WERI-Rb-1 (cell line): ENCODE measurements around the gene FAM169A.
"Not testable (repeated sequence)": the region's sequence is repeated elsewhere in the genome, so short reads cannot be mapped to it uniquely, and the experiment has no call there.

Source experiments
- DNase-seq: peaks from one replicate; pipeline ENCODE4 v3.0.0-alpha.2; 2020
- H3K27ac ChIP-seq: fragments of 250-450 bp; sonication (Bioruptor Pico); 2 replicates; pipeline ENCODE4 v1.5.1; 2020; ENCODE audit warnings: mild to moderate bottlenecking, moderate library complexity
- H3K27me3 ChIP-seq: fragments of 250-450 bp; sonication (Bioruptor Pico); 2 replicates; pipeline ENCODE4 v1.5.1; 2021; ENCODE audit warnings: mild to moderate bottlenecking, low read depth, moderate library complexity; ENCODE audit not compliant: insufficient read depth, severe bottlenecking
- H3K36me3 ChIP-seq: fragments of 250-450 bp; sonication (Bioruptor Pico); 2 replicates; pipeline ENCODE4 v1.5.1; 2020; ENCODE audit warnings: mild to moderate bottlenecking, moderate library complexity
- H3K4me3 ChIP-seq: 2 replicates; pipeline ENCODE4 v1.5.1; 2011; ENCODE audit warnings: low read depth, mild to moderate bottlenecking, control low read depth, low read length
- H3K9me3 ChIP-seq: fragments of 250-450 bp; sonication (Bioruptor Pico); 2 replicates; pipeline ENCODE4 v1.5.1; 2021; ENCODE audit warnings: mild to moderate bottlenecking, moderate library complexity; ENCODE audit not compliant: severe bottlenecking
- CTCF ChIP-seq: IDR thresholded peaks from 2 replicates; pipeline ENCODE4 v1.5.1; 2011; ENCODE audit warnings: low read depth, mild to moderate bottlenecking, control low read depth, inconsistent platforms, low read length

FAM169A gene

DNA sequence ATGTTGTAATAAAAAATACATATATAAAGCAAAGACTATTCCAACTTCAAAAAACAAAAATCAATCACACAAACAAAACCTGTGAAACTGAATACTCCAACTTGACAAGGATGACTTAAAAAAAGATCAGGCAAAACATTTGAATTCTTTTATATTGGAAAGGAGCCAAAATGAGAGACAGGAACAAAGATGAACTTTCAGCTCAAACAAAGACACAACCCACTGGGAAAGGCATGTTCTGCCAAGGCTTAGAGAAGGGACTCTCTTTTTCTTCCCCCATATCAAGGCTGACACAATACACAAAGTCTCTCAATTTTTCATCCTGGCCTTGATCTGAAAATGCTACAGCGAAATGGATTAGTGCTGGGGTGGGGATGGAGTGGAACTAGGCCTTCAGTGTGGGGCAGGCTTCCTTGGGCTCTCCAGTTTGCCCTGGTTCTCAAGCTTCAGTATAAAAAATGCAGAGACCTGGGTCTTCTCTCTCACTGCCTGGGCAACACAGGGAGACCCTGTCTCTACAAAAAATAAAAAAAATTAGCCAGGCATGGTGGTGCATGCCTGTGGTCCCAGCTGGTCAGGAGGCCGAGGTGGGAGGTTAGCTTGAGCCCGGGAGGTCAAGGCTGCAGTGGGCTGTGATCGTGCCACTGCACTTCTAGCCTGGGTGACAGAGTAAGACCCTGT, 11.6 kb upstream of the FAM169A start:
- H3K36me3 ChIP-seq: no peaks in the 10 kb centered on the region
- no peaks in the 10 kb centered on the region for H3K27me3 ChIP-seq
- H3K4me3 ChIP-seq: no peak overlapping the region
- no peaks in the 10 kb centered on the region for H3K9me3 ChIP-seq
- DNase-seq: no peak
- no peak for TF ChIP-seq CTCF
- H3K27ac ChIP-seq: no peak overlapping the region

- no peak for TF ChIP-seq CTCF
- Histone ChIP-seq H3K9me3 (no peaks in the 10 kb centered on the region), H3K4me3 (no peak overlapping the region), H3K27me3 (no peaks in the 10 kb centered on the region), H3K27ac (no peak overlapping the region), H3K36me3 (no peaks in the 10 kb centered on the region)
- DNase-seq: no peak
Observed at GRCh38 chr5:74875994-74876791, 10.0 kb upstream of the FAM169A start.

DNA sequence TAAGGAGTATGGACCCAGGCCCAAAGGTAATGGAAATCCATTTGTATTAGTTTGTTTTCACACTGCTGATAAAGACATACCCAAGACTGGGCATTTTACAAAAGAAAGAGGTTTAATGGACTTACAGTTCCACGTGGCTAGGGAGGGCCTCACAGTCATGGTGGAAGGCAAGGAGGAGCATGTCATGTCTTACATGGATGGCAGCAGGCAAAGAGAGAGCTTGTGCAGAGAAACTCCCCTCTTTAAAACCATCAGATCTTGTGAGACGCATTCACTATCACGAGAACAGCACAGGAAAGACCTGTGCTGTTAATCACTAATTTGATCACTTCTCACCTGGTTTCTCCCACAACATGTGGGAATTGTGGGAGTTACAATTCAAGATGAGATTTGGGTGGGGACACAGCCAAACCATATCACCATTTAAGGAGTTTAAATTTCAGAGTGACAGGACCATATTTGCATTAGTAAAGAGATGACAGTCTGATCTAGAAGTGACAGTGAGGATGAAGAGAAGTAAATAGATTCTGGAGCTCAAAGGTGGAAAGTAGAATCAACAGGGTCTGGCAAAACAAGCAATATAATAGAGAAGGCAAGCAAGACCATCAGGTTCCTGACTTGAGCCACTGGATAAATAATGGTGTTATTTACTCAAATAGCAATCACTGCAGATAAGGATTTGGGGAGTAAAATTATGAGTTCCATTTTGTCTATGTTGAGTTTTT, 7.5 kb upstream of the FAM169A start:
- H3K27ac ChIP-seq: no peak overlapping the region
- no peak overlapping the region for H3K4me3 ChIP-seq
- no peak for DNase-seq
- TF ChIP-seq CTCF: no peak
- no peaks in the 10 kb centered on the region for H3K27me3 ChIP-seq
- H3K36me3 ChIP-seq: no peaks in the 10 kb centered on the region
- H3K9me3 ChIP-seq: no peaks in the 10 kb centered on the region

DNA sequence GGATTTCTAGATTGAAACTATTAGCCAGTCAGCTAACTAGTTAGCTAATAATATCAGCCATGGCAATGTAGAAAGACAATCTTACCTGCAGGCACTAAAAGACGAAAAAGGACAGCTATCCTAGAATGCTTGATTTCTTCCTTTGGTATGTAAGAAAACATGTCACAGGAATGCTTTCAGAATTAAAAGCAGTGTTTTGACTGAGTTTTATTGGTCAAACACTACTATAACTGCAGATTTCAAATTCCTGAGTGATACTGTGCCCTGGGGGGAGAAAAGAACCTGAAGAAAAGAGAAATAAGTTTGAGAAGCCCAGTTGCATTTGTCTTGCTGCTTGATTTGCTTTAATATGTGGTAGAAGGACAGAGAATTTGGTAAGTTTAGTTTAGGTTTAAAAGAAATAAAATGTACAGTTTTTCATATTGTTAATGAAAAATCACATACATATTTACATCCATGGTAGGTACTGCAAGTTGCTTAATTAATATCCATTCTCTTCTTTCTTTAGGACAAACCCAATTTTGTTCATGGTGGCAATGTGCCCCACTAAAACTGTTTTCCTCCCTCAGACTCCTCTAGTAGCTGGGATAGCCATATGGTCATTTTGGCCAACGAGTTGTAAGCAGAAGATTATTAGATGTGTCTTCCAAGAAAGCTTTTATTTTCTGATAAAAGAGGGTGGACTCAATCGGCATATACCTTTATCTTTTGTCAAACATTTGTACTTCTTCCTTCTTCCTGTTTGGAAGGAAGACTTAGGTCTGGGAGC, 4.3 kb upstream of the FAM169A start:
- H3K27ac ChIP-seq: no peak overlapping the region
- no peaks in the 10 kb centered on the region for H3K36me3 ChIP-seq
- no peak for DNase-seq
- H3K9me3 ChIP-seq: no peaks in the 10 kb centered on the region
- no peak overlapping the region for H3K4me3 ChIP-seq
- H3K27me3 ChIP-seq: no peaks in the 10 kb centered on the region
- TF ChIP-seq CTCF: no peak

- H3K4me3 ChIP-seq, H3K36me3 ChIP-seq, H3K27me3 ChIP-seq, H3K27ac ChIP-seq, DNase-seq, H3K9me3 ChIP-seq: not testable (repeated sequence)
Observed at GRCh38 chr5:74869414-74869813, 3.2 kb upstream of the FAM169A start.
